Caco-2 (cell line): Measurements from ENCODE around the gene URAD. TPM values are rescaled to one million over a fixed set of nuclear protein-coding genes. Genes with fewer than 3 reads are reported as not detected.
"Not testable (repeated sequence)": the region's sequence is repeated elsewhere in the genome, so short reads cannot be mapped to it uniquely, and the experiment has no call there.

ENCODE experiments used
- BruUV-seq: library from RNA; stranded (reverse); fragments of 400-500 nt; replicated peaks from 2 replicates; lab custom pipeline; 2021; lab: Mats Ljungman, UMichigan
- CTCF ChIA-PET: fragments of 300-600 bp; sonication (Branson Sonifier 250); formaldehyde crosslinking; loops from one replicate; lab custom pipeline; 2022; ENCODE audit warnings: antibody characterized with exemption; lab: Charles Lee
- POLR2A ChIA-PET: fragments of 300-600 bp; sonication (Branson Sonifier 250); formaldehyde crosslinking; loops from one replicate; lab custom pipeline; 2022; ENCODE audit warnings: antibody characterized with exemption; lab: Charles Lee
- DNase-seq, 2 experiments: peaks; one replicate each; pipeline versions ENCODE4 v3.0.0 to v3.0.0-alpha.2; 2020 to 2022
- H3K27me3 ChIP-seq: replicated peaks from 2 replicates; pipeline ENCODE4 v1.6.0; 2011; ENCODE audit warnings: low read length; ENCODE audit not compliant: control insufficient read depth, insufficient read depth
- H3K36me3 ChIP-seq: 2 replicates; pipeline ENCODE4 v1.5.1; 2011; ENCODE audit warnings: low read length; ENCODE audit not compliant: control insufficient read depth, insufficient read depth
- H3K4me1 ChIP-seq: fragments of 250-450 bp; sonication (Bioruptor Pico); 2 replicates; pipeline ENCODE4 v1.5.1; 2020; ENCODE audit warnings: mild to moderate bottlenecking
- H3K4me3 ChIP-seq: 2 replicates; pipeline ENCODE4 v1.5.1; 2011; ENCODE audit warnings: low read depth, mild to moderate bottlenecking, control low read depth, low read length
- H3K9me3 ChIP-seq: fragments of 250-450 bp; sonication (Bioruptor Pico); 2 replicates; pipeline ENCODE4 v1.5.1; 2020; ENCODE audit warnings: mild to moderate bottlenecking, moderate library complexity
- H3K27ac Mint-ChIP-seq: one replicate; pipeline ENCODE4 v1.8.0; 2022; ENCODE audit warnings: mixed read lengths; ENCODE audit not compliant: unreplicated experiment
- H3K27me3 Mint-ChIP-seq: one replicate; pipeline ENCODE4 v1.8.0; 2022; ENCODE audit warnings: mixed read lengths; ENCODE audit not compliant: insufficient read depth, unreplicated experiment
- H3K36me3 Mint-ChIP-seq: one replicate; pipeline ENCODE4 v1.8.0; 2022; ENCODE audit warnings: mild to moderate bottlenecking, mixed read lengths; ENCODE audit not compliant: insufficient read depth, unreplicated experiment
- H3K4me1 Mint-ChIP-seq: one replicate; pipeline ENCODE4 v1.8.0; 2022; ENCODE audit warnings: low read depth, mixed read lengths; ENCODE audit not compliant: unreplicated experiment
- H3K4me3 Mint-ChIP-seq: one replicate; pipeline ENCODE4 v1.8.0; 2022; ENCODE audit warnings: mild to moderate bottlenecking, moderate library complexity, mixed read lengths; ENCODE audit not compliant: unreplicated experiment
- H3K9me3 Mint-ChIP-seq: one replicate; pipeline ENCODE4 v1.8.0; 2022; ENCODE audit warnings: mixed read lengths; ENCODE audit not compliant: unreplicated experiment
- CTCF ChIP-seq, 2 experiments: fragments of 200-600 bp in 1 of 2; IDR thresholded peaks; 1 replicate in 1 of 2; 2 replicates in 1 of 2; pipeline versions ENCODE4 v1.5.1 to v1.8.0; 2011 to 2022; ENCODE audit warnings: antibody characterized with exemption in 1 of 2, control low read depth in 1 of 2, inconsistent platforms in 1 of 2, low read depth in 1 of 2, low read length in 1 of 2, mild to moderate bottlenecking in 1 of 2, moderate library complexity in 1 of 2; ENCODE audit not compliant: insufficient read depth in 1 of 2, severe bottlenecking in 1 of 2, unreplicated experiment in 1 of 2
- intact Hi-C: fragments of 100-400 bp; cut with micrococcal nuclease; formaldehyde crosslinking; loops from one replicate; pipeline ENCODE4 v1.10.0; 2022; ENCODE audit not compliant: unreplicated experiment
- total RNA-seq: library from RNA; stranded (reverse); gene quantifications from 2 replicates; pipeline ENCODE4 v1.2.3, GENCODE V29; 2022

The URAD gene
- total RNA-seq, 1 experiment from 2014 or later, result 5.2 TPM

GRCh38 chr13:27965740-27966640, 22.5 kb downstream of the URAD start:
- peaks cover 9% of the 10 kb centered on the region for H3K36me3 ChIP-seq
- POLR2A ChIA-PET, result interaction anchor here (0.5 to 1.6 kb wide), 3 partner anchors 12 to 1212 kb away, joined by 3 to 9 read pairs (median 5); no protein-coding TSS in a partner anchor
- H3K4me3 Mint-ChIP-seq, result peak overlapping the region; percentile 99
- H3K27ac Mint-ChIP-seq, result peak overlapping the region; percentile 65
- peaks cover 22% of the 10 kb centered on the region for H3K4me1 Mint-ChIP-seq
- CTCF ChIA-PET, result interaction anchor here (1.1 to 4.6 kb wide), 3 partner anchors 12 to 139 kb away, joined by 3 to 41 read pairs (median 3); no protein-coding TSS in a partner anchor
- no peaks in the 10 kb centered on the region for H3K9me3 ChIP-seq
- intact Hi-C loops, result loop anchor here (5.0 kb wide), 3 partner anchors 344 to 1009 kb away; partner anchors contain the start of genes LNX2, MTIF3 and POLR1D
- peak; percentile 87 to 92 for DNase-seq
- H3K9me3 Mint-ChIP-seq, result no peaks in the 10 kb centered on the region
- TF ChIP-seq CTCF (IDR thresholded peaks at IDR 0.05; ENCODE audit: insufficient read depth in 1 of 2, low read depth in 1 of 2, low read length in 1 of 2, severe bottlenecking in 1 of 2, unreplicated experiment in 1 of 2), result no peak
- H3K27me3 Mint-ChIP-seq, result no peaks in the 10 kb centered on the region
- H3K27me3 ChIP-seq, result no peaks in the 10 kb centered on the region
- peaks cover 83% of the 10 kb centered on the region for H3K36me3 Mint-ChIP-seq
- H3K4me3 ChIP-seq, result peak overlapping the region; percentile 96
- H3K4me1 ChIP-seq, result peaks cover 55% of the 10 kb centered on the region
- no TSS peak for BruUV-seq

DNA sequence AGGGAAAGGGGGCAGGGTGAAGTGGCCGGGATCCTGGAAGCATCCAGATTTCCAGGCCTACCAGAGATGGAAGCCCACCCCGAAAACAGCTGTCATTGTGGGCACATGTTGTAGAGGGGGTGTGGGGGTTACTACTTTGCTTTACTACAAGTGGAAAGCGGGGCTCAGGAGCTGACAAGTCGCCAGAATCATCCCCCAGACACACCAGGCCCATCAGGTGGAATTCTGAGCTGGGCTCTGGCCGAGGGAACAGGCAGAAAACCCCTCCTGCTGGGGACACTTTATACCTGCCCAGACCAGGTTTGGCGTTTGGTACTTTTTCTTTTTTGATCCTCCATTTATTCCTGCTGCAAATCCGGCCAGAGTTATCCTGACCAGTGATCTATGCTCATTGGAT, 23.2 kb downstream of the URAD start:
- Mint-ChIP-seq H3K27me3 (no peaks in the 10 kb centered on the region), H3K4me1 (peaks cover 22% of the 10 kb centered on the region), H3K27ac (peak overlapping the region; percentile 65), H3K4me3 (peak overlapping the region; percentile 99), H3K36me3 (peaks cover 90% of the 10 kb centered on the region), H3K9me3 (no peaks in the 10 kb centered on the region)
- peaks cover 53% of the 10 kb centered on the region for H3K4me1 ChIP-seq
- intact Hi-C loops, result loop anchor here (5.0 kb wide), 3 partner anchors 343 to 1008 kb away; partner anchors contain the start of genes LNX2, MTIF3 and POLR1D
- no peaks in the 10 kb centered on the region for H3K27me3 ChIP-seq
- peaks cover 9% of the 10 kb centered on the region for H3K36me3 ChIP-seq
- no TSS peak for BruUV-seq
- ChIA-PET POLR2A (interaction anchor here (1.6 kb wide), 1 partner anchor 11 kb away, joined by 5 read pairs; no protein-coding TSS in a partner anchor), CTCF (interaction anchor here (1.1 to 4.6 kb wide), 3 partner anchors 11 to 139 kb away, joined by 3 to 41 read pairs (median 3); no protein-coding TSS in a partner anchor)
- peak overlapping the region; percentile 96 for H3K4me3 ChIP-seq
- no peaks in the 10 kb centered on the region for H3K9me3 ChIP-seq
- TF ChIP-seq CTCF (IDR thresholded peaks at IDR 0.05; ENCODE audit: insufficient read depth in 1 of 2, low read depth in 1 of 2, low read length in 1 of 2, severe bottlenecking in 1 of 2, unreplicated experiment in 1 of 2), result no peak
- DNase-seq, result peak in 1 of 2 experiments; percentile 32

GRCh38 chr13:27964741-27965323, 23.7 kb downstream of the URAD start:
- Mint-ChIP-seq H3K4me1 (peaks cover 26% of the 10 kb centered on the region), H3K4me3 (peak overlapping the region; percentile 99), H3K9me3 (no peaks in the 10 kb centered on the region), H3K27me3 (no peaks in the 10 kb centered on the region), H3K27ac (peak overlapping the region; percentile 65), H3K36me3 (peaks cover 95% of the 10 kb centered on the region)
- H3K27me3 ChIP-seq, result no peaks in the 10 kb centered on the region
- H3K36me3 ChIP-seq, result peaks cover 9% of the 10 kb centered on the region
- peak overlapping the region; percentile 96 for H3K4me3 ChIP-seq
- TF ChIP-seq CTCF (IDR thresholded peaks at IDR 0.05; ENCODE audit: insufficient read depth in 1 of 2, low read depth in 1 of 2, low read length in 1 of 2, severe bottlenecking in 1 of 2, unreplicated experiment in 1 of 2), result no peak
- ChIA-PET CTCF (interaction anchor here (1.1 to 1.3 kb wide), 3 partner anchors 11 to 96 kb away, joined by 3 to 7 read pairs (median 3); no protein-coding TSS in a partner anchor), POLR2A (interaction anchor here (0.6 kb wide), 1 partner anchor 11 kb away, joined by 6 read pairs; no protein-coding TSS in a partner anchor)
- intact Hi-C loops, result loop anchor here (5.0 kb wide), 3 partner anchors 343 to 1008 kb away; partner anchors contain the start of genes LNX2, MTIF3 and POLR1D
- BruUV-seq, result no TSS peak
- peaks cover 53% of the 10 kb centered on the region for H3K4me1 ChIP-seq
- no peaks in the 10 kb centered on the region for H3K9me3 ChIP-seq
- DNase-seq, result no peak

DNA sequence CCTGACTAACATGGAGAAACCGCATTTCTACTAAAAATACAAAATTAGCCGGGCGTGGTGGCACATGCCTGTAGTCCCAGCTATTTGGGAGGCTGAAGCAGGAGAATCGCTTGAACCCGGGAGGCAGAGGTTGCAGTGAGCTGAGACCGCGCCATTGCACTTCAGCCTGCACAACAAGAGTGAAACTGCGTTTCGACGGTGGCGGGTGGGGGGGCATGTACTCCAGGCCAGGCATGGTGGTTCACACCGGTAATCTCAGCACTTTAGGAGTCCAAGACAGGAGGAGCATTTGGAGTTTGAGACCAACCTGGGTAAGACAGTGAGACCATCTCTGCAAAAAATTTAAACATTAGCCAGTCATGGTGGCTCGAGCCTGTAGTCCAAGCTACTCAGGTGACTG, 24.3 kb downstream of the URAD start:
- H3K27me3 ChIP-seq, H3K4me3 ChIP-seq, intact Hi-C loops, H3K9me3 ChIP-seq, H3K9me3 Mint-ChIP-seq, DNase-seq, H3K36me3 ChIP-seq, BruUV-seq, H3K27me3 Mint-ChIP-seq, H3K27ac Mint-ChIP-seq: not testable (repeated sequence)
- Mint-ChIP-seq H3K36me3 (peaks cover 93% of the 10 kb centered on the region), H3K4me3 (peak overlapping the region; percentile 99), H3K4me1 (peaks cover 21% of the 10 kb centered on the region)
- ChIA-PET POLR2A (interaction anchor here (0.6 kb wide), 1 partner anchor 11 kb away, joined by 6 read pairs; no protein-coding TSS in a partner anchor), CTCF (interaction anchor here (1.1 kb wide), 2 partner anchors 10 to 14 kb away, joined by 3 to 7 read pairs; no protein-coding TSS in a partner anchor)
- H3K4me1 ChIP-seq, result peaks cover 53% of the 10 kb centered on the region
